NOMO-1 (cell line): ENCODE measurements around the gene AFAP1.
"Not testable (repeated sequence)": the region's sequence is repeated elsewhere in the genome, so short reads cannot be mapped to it uniquely, and the experiment has no call there.

Source experiments
- DNase-seq, 2 experiments: peaks; one replicate each; lab custom pipeline; 2025; ENCODE audit not compliant: unreplicated experiment in 2 of 2; lab: John Stamatoyannopoulos, UW

The AFAP1 gene

DNA sequence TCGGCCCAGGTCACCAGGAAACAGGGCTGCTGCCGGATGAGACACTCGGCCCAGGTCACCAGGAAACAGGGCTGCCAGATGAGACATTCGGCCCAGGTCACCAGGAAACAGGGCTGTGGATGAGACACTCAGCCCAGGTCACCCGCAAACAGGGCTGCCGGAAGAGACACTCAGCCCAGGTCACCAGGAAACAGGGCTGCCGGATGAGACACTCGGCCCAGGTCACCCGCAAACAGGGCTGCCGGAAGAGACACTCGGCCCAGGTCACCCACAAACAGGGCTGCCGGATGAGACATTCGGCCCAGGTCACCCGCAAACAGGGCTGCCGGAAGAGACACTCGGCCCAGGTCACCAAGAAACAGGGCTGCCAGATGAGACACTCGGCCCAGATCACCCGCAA is 21.5 kb downstream of the AFAP1 start:
- DNase-seq = not testable (repeated sequence)

- no peak for DNase-seq
Observed at GRCh38 chr4:7917669-7918068, 22.0 kb downstream of the AFAP1 start.

DNA sequence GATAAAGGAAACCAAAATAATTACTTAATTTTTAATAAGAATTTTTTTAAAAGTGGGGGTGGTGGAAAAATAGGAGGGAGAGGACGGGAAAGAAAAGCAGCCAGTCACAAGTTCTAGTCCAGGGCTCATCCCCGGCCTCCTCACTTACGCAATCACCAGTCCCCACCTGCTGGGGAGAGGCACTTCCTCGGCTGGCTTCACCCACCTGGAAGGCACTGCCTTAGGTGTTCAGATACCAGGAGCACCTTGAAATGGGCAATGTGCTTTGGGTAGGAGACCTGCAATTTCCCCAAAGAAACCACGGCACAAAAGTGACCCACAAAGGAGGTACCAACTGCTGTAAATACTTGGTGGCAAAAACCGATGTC is 23.8 kb downstream of the AFAP1 start:
- DNase-seq = no peak

DNA sequence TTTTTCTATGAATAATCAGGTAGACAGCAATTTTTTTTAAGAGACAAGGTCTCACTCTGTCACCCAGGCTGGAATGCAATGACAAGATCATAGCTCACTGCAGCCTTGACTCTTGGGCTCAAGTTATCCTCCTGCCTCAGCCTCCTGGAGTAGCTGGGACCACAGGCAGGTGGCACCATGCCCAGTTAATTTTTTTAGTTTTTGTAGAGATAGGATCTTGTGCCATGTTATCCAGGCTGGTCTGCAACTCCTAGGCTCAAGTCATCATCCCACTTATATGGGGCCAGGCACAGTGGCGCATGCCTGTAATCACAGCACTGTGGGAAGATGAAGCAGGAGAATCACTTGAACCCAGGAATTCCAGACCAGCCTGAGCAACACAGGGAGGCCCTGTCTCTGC is 26.8 kb downstream of the AFAP1 start:
- DNase-seq = no peak

GRCh38 chr4:7910952-7911578 is 28.6 kb downstream of the AFAP1 start:
- DNase-seq = no peak

DNA sequence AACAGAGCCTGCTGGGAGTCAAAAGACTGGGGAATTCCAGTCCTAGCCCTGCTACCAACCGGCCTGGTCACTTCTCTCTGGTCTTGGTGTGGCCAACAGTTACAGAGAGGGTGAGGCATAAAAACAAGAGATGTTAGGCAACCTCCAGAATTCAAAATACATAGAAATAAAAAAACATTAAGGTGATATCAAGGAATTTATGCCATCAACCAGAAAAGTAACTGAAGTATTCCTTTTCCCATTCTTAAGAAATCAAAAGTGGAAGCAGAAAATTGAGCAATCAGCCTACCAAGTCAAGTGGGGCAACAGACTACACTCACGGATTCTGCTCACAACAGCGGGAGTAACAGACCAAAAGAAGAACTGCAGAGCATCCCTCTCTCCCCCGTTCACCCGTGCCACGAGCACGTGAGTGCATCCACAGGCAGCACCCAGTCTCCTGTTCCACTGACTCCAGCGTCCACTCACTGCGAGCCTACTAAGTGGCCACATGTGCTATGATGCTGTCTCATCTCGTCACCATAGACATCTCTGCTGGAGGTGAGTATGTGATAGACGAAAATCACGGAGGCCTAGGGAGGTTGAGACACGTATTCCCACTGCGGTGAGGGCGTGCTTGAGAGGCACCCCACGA is 29.3 kb downstream of the AFAP1 start:
- DNase-seq = no peak

GRCh38 chr4:7909463-7910262 is 30.0 kb downstream of the AFAP1 start:
- no peak for DNase-seq

GRCh38 chr4:7908668-7909067 is 31.0 kb downstream of the AFAP1 start:
- DNase-seq = no peak

DNA sequence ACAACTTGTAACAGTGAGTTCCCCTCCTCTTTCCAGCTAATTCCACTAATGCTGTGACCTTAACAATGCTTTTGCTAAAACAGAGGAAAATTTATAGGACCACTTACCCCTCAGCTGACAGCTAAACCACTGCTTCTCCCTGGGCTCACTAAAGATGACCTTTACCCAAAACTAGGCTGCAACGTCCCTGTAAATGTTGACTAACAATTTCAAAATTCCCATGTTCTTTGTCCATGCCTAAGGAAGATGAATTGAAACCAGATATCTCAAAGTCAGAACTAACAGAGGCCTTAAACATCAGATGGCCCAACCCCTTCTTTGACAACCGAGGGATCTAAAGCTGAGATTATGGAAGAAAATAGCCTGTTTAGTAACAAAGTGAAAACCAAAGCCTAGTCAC is 32.5 kb downstream of the AFAP1 start:
- no peak for DNase-seq

DNA sequence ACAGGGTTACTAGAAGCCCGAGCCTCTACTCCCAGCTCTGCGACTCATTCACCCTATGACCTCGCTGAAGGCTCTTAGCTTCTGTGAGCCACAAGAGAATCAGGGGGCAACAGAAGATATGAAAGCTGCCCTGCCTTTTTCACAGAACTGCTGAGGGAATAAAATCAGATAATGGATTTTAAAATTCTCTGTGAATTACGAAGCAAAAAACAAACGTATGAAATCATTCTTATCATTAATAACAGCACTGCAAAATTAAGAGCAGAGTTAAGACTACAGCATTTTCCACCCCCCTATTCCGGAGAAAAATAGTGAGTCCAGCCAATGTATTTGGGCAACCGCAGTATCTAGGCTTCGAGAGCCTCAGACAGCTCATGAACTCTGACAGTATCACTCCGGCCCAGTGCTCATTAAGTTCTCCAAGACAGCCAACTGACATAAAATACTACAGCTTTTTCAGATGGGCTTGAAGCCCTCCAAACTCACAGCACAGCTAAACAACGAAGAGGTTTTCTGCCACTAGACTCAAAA is 33.4 kb downstream of the AFAP1 start:
- DNase-seq = no peak

GRCh38 chr4:7904952-7905915 is 34.4 kb downstream of the AFAP1 start:
- no peak for DNase-seq

GRCh38 chr4:7903791-7904516 is 35.7 kb downstream of the AFAP1 start:
- no peak for DNase-seq

DNA sequence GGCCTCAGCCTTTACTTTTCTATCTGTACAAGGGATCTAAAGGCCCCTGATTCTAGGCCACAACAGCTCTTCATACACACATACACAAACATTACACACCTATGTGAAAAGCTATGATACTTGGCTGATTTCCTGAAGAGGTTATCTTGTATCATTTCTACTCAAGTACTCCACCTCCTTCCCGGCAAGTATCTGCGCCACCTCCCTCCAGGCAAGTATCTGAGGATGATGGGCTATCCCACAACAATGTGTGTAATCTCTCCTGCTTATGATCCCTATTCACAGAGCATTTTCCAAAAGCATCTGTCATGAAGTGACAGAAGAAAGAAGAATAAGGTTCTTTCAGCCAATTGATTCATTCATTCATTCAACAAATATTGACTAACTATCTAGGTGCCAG is 36.8 kb downstream of the AFAP1 start:
- no peak for DNase-seq

DNA sequence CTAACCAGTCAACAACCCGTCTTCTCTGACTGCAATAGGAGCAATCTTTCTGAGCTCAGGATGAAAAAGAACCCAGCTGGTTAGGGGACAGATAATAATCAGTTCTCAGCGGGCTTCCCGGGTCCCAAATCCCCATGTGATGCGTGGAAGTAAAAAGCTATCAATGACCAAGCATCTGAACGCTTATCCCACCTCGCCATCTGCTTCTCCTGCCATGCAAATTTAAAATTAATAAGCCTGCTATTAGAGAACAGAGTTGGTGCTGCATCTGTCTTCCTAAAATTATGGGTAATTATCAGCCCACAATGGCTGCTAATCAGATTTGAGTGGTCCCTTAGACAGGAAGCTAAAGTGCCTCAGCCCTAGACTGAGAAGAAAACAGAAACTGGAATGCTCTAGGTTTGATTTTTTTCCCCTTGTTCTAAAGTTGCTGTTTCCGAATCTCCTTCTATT is 37.5 kb downstream of the AFAP1 start:
- no peak for DNase-seq

GRCh38 chr4:7901311-7901885 is 38.3 kb downstream of the AFAP1 start:
- no peak for DNase-seq

DNA sequence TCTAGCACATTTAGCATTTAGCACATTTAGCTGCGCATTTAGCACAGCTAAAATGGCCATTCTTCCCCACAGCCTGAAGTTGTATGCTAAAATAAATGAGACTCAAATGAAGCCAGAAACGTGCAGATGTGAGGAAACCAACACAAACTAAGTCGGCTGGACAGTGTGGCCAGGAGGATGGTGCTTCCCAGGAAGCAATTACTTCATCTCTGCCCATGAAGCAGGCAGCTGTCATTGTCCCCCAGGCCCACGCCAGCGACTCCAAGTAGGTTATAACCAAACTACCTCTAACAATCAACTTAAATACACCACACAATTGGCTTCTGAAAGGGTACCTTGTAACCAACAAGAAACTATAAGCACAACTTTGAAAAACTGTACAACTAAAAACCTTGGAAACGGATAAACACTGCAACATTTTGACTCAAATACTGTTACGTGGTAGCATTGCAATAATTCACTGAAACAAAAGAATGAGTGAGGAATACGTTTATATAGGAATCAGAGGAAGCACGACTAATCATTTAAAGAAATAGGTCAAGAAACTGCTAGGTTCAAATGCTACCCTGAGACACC is 39.2 kb downstream of the AFAP1 start:
- no peak for DNase-seq

GRCh38 chr4:7899184-7899869 is 40.3 kb downstream of the AFAP1 start:
- DNase-seq = no peak

- DNase-seq = no peak
Observed at GRCh38 chr4:7898385-7898784, 41.3 kb downstream of the AFAP1 start.

DNA sequence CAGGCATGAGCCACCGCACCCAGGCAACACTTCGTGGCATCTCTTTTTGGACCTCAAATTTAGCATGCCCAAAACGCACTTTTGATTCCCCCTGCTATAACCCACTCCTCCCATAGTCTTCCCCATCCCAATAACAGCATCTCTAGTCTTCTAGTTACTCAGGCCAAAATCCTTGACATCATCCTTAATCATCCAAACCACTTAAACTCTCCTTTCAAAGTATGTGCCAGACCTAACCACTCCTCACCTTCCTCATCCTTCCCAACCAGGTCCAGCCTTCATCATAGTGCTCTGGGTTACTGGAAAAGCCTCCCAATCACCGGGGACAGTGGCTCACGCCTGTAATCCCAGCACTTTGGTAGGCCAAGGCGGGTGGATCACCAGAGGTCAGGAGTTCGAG is 41.9 kb downstream of the AFAP1 start:
- no peak for DNase-seq
